GM23338 (cell line): Measurements from ENCODE around the gene ZPBP. TPM values are rescaled to one million over a fixed set of nuclear protein-coding genes. Genes with fewer than 3 reads are reported as not detected.

Experiments
- ATAC-seq: fragments of 200-7000 bp; cut with Tn5 transposase; 3 replicates; pipeline ENCODE4 v1.9.1; 2020
- DNase-seq: peaks from one replicate; pipeline ENCODE4 v3.0.0-alpha.2; 2015; ENCODE audit warnings: low spot score
- H2AFZ ChIP-seq: fragments of 200-600 bp; sonication (generic); 2 replicates; pipeline ENCODE4 v1.8.0; 2016; ENCODE audit warnings: antibody characterized with exemption, mild to moderate bottlenecking, moderate library complexity
- H3F3A ChIP-seq: fragments of 200-600 bp; sonication (generic); replicated peaks from 2 replicates; pipeline ENCODE4 v1.8.0; 2017; ENCODE audit warnings: antibody characterized with exemption, mixed run types, low read depth
- H3K27ac ChIP-seq: fragments of 200-600 bp; sonication (generic); 2 replicates; pipeline ENCODE4 v1.6.1; 2016; ENCODE audit warnings: low read depth
- H3K27me3 ChIP-seq: fragments of 200-600 bp; sonication (generic); 2 replicates; pipeline ENCODE4 v1.8.0; 2016; ENCODE audit warnings: mild to moderate bottlenecking, mixed run types, moderate library complexity; ENCODE audit not compliant: insufficient read depth
- H3K36me3 ChIP-seq: fragments of 200-600 bp; sonication (generic); 2 replicates; pipeline ENCODE4 v1.8.0; 2016; ENCODE audit warnings: mild to moderate bottlenecking; ENCODE audit not compliant: insufficient read depth
- H3K4me1 ChIP-seq: fragments of 200-600 bp; sonication (generic); 2 replicates; pipeline ENCODE4 v1.8.0; 2016; ENCODE audit warnings: mild to moderate bottlenecking, moderate library complexity; ENCODE audit not compliant: insufficient read depth
- H3K4me2 ChIP-seq: fragments of 200-600 bp; sonication (generic); 2 replicates; pipeline ENCODE4 v1.7.1; 2017; ENCODE audit warnings: mixed run types
- H3K4me3 ChIP-seq: fragments of 200-600 bp; sonication (generic); 2 replicates; pipeline ENCODE4 v1.6.1; 2016; ENCODE audit warnings: mixed run types
- H3K79me2 ChIP-seq: fragments of 200-600 bp; sonication (generic); replicated peaks from 2 replicates; pipeline ENCODE4 v1.8.0; 2017; ENCODE audit warnings: mild to moderate bottlenecking; ENCODE audit not compliant: insufficient read depth
- H3K9me2 ChIP-seq: fragments of 200-600 bp; sonication (generic); 2 replicates; pipeline ENCODE4 v1.8.0; 2017; ENCODE audit not compliant: insufficient read depth
- H4K20me1 ChIP-seq: fragments of 200-600 bp; sonication (generic); replicated peaks from 2 replicates; pipeline ENCODE4 v1.8.0; 2017; ENCODE audit warnings: mild to moderate bottlenecking; ENCODE audit not compliant: insufficient read depth
- H3K27ac Mint-ChIP-seq: 2 replicates; pipeline ENCODE4 v1.8.0; 2020; ENCODE audit warnings: inconsistent platforms, mild to moderate bottlenecking, moderate library complexity, mixed read lengths
- H3K27me3 Mint-ChIP-seq: 3 replicates; pipeline ENCODE4 v1.8.0; 2022; ENCODE audit warnings: low read depth, mild to moderate bottlenecking, moderate library complexity, mixed read lengths, inconsistent platforms; ENCODE audit not compliant: insufficient read depth, poor library complexity
- H3K36me3 Mint-ChIP-seq: 3 replicates; pipeline ENCODE4 v1.8.0; 2021; ENCODE audit warnings: low read depth, mild to moderate bottlenecking, inconsistent platforms, moderate library complexity, mixed read lengths
- H3K4me1 Mint-ChIP-seq: 3 replicates; pipeline ENCODE4 v1.8.0; 2020; ENCODE audit warnings: mild to moderate bottlenecking, inconsistent platforms, mixed read lengths
- H3K4me3 Mint-ChIP-seq: 3 replicates; pipeline ENCODE4 v1.8.0; 2021; ENCODE audit warnings: moderate library complexity, mild to moderate bottlenecking, inconsistent platforms, mixed read lengths
- H3K9me3 Mint-ChIP-seq: 3 replicates; pipeline ENCODE4 v1.8.0; 2020; ENCODE audit warnings: moderate library complexity, mild to moderate bottlenecking, inconsistent platforms, mixed read lengths
- CREB1 ChIP-seq: fragments of 250-450 bp; sonication (Bioruptor Pico); IDR thresholded peaks from 2 replicates; pipeline ENCODE4 v1.5.0; 2020; ENCODE audit warnings: low read depth, mild to moderate bottlenecking, moderate library complexity
- CTCF ChIP-seq, 2 experiments: fragments of 200-600 bp in 1 of 2; sonication (generic) in 1 of 2; conservative IDR thresholded peaks; 2 replicates each; pipeline versions ENCODE4 v1.5.1 to v1.6.1; 2016 to 2017; ENCODE audit warnings: antibody characterized with exemption in 2 of 2, low read depth in 2 of 2, mild to moderate bottlenecking in 2 of 2, moderate library complexity in 1 of 2
- EZH2 ChIP-seq: fragments of 200-600 bp; sonication (generic); IDR thresholded peaks from one replicate; pipeline ENCODE4 v1.8.0; 2017; ENCODE audit warnings: antibody characterized with exemption, mild to moderate bottlenecking, low read depth; ENCODE audit not compliant: unreplicated experiment
- JUNB ChIP-seq: IDR thresholded peaks from one replicate; pipeline ENCODE4 v1.6.1; 2016; ENCODE audit warnings: antibody characterized with exemption; ENCODE audit not compliant: unreplicated experiment
- NANOG ChIP-seq: IDR thresholded peaks from 2 replicates; pipeline ENCODE4 v1.6.1; 2016; ENCODE audit warnings: antibody characterized with exemption, borderline replicate concordance
- POLR2AphosphoS5 ChIP-seq: IDR thresholded peaks from 2 replicates; pipeline ENCODE4 v1.6.1; 2016; ENCODE audit warnings: antibody characterized with exemption, low read depth
- ZNF114 ChIP-seq: fragments of 250-450 bp; sonication (Bioruptor Pico); IDR thresholded peaks from 2 replicates; pipeline ENCODE4 v1.5.0; 2020; ENCODE audit warnings: mild to moderate bottlenecking, moderate library complexity
- ZNF331 ChIP-seq: fragments of 250-450 bp; sonication (Bioruptor Pico); IDR thresholded peaks from 2 replicates; pipeline ENCODE4 v1.5.0; 2020; ENCODE audit warnings: low read depth, mild to moderate bottlenecking, moderate library complexity
- polyA plus RNA-seq: library from polyadenylated mRNA; unstranded; fragments of >200 nt; fragmentation: Nextera tagmentation; extraction: Ambion mirVana; gene quantifications from 2 replicates; pipeline ENCODE4 v1.2.1, GENCODE V29; 2016
- total RNA-seq: library from RNA; depleted of rRNA; stranded (reverse); fragments of >200 nt; shearing (Covaris generic); gene quantifications from 2 replicates; pipeline ENCODE4 v1.2.3, GENCODE V29; 2014
- TF ChIP-seq, protein P1 (sequence below): fragments of 250-450 bp; sonication (Bioruptor Pico); IDR thresholded peaks from 2 replicates; pipeline ENCODE4 v1.5.0; 2020; ENCODE audit warnings: mild to moderate bottlenecking, moderate library complexity

ZPBP gene
- total and polyA plus RNA-seq, 2 experiments from 2014 or later: not detected

GRCh38 chr7:50112250-50112649 lies 19.2 kb upstream of the ZPBP start:
- no peaks in the 10 kb centered on the region for H3K27me3 Mint-ChIP-seq

More at GRCh38 chr7:50112250-50112649, 19.2 kb upstream of the ZPBP start:
- no peak overlapping the region for H3K27ac ChIP-seq
- no peak overlapping the region for H3K4me3 Mint-ChIP-seq
- H3K27me3 ChIP-seq: no peaks in the 10 kb centered on the region
- no peak overlapping the region for H3K4me2 ChIP-seq
- H3K4me1 ChIP-seq: no peaks in the 10 kb centered on the region
- no peak overlapping the region for H2AFZ ChIP-seq
- H4K20me1 ChIP-seq: no peaks in the 10 kb centered on the region
- H3F3A ChIP-seq: no peaks in the 10 kb centered on the region
- peaks cover 18% of the 10 kb centered on the region for H3K9me3 Mint-ChIP-seq
- H3K36me3 ChIP-seq: no peaks in the 10 kb centered on the region
- peaks cover 16% of the 10 kb centered on the region for H3K36me3 Mint-ChIP-seq
- no peaks in the 10 kb centered on the region for H3K79me2 ChIP-seq
- ATAC-seq (no peak), DNase-seq (peak; percentile 2)
- H3K4me3 ChIP-seq: no peak overlapping the region
- no peaks in the 10 kb centered on the region; the same call in 1 of the 2 replicates for H3K9me2 ChIP-seq
- H3K4me1 Mint-ChIP-seq: no peaks in the 10 kb centered on the region
- TF ChIP-seq NANOG: no peak
- no peak for TF ChIP-seq CTCF (conservative IDR thresholded peaks at IDR 0.05; ENCODE audit: low read depth in 2 of 2)
- no peak for TF ChIP-seq ZNF114 (CRISPR knock-in tag)
- no peak for TF ChIP-seq JUNB
- TF ChIP-seq, protein P1, sequence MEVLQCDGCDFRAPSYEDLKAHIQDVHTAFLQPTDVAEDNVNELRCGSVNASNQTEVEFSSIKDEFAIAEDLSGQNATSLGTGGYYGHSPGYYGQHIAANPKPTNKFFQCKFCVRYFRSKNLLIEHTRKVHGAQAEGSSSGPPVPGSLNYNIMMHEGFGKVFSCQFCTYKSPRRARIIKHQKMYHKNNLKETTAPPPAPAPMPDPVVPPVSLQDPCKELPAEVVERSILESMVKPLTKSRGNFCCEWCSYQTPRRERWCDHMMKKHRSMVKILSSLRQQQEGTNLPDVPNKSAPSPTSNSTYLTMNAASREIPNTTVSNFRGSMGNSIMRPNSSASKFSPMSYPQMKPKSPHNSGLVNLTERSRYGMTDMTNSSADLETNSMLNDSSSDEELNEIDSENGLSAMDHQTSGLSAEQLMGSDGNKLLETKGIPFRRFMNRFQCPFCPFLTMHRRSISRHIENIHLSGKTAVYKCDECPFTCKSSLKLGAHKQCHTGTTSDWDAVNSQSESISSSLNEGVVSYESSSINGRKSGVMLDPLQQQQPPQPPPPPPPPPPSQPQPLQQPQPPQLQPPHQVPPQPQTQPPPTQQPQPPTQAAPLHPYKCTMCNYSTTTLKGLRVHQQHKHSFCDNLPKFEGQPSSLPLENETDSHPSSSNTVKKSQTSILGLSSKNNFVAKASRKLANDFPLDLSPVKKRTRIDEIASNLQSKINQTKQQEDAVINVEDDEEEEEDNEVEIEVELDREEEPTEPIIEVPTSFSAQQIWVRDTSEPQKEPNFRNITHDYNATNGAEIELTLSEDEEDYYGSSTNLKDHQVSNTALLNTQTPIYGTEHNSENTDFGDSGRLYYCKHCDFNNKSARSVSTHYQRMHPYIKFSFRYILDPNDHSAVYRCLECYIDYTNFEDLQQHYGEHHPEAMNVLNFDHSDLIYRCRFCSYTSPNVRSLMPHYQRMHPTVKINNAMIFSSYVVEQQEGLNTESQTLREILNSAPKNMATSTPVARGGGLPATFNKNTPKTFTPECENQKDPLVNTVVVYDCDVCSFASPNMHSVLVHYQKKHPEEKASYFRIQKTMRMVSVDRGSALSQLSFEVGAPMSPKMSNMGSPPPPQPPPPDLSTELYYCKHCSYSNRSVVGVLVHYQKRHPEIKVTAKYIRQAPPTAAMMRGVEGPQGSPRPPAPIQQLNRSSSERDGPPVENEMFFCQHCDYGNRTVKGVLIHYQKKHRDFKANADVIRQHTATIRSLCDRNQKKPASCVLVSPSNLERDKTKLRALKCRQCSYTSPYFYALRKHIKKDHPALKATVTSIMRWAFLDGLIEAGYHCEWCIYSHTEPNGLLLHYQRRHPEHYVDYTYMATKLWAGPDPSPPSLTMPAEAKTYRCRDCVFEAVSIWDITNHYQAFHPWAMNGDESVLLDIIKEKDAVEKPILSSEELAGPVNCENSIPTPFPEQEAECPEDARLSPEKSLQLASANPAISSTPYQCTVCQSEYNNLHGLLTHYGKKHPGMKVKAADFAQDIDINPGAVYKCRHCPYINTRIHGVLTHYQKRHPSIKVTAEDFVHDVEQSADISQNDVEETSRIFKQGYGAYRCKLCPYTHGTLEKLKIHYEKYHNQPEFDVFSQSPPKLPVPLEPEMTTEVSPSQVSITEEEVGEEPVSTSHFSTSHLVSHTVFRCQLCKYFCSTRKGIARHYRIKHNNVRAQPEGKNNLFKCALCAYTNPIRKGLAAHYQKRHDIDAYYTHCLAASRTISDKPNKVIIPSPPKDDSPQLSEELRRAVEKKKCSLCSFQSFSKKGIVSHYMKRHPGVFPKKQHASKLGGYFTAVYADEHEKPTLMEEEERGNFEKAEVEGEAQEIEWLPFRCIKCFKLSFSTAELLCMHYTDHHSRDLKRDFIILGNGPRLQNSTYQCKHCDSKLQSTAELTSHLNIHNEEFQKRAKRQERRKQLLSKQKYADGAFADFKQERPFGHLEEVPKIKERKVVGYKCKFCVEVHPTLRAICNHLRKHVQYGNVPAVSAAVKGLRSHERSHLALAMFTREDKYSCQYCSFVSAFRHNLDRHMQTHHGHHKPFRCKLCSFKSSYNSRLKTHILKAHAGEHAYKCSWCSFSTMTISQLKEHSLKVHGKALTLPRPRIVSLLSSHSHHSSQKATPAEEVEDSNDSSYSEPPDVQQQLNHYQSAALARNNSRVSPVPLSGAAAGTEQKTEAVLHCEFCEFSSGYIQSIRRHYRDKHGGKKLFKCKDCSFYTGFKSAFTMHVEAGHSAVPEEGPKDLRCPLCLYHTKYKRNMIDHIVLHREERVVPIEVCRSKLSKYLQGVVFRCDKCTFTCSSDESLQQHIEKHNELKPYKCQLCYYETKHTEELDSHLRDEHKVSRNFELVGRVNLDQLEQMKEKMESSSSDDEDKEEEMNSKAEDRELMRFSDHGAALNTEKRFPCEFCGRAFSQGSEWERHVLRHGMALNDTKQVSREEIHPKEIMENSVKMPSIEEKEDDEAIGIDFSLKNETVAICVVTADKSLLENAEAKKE (CRISPR knock-in tag): no peak
- TF ChIP-seq EZH2: no peak
- TF ChIP-seq CREB1: no peak
- no peak for TF ChIP-seq ZNF331 (CRISPR knock-in tag)
- no peak for TF ChIP-seq POLR2AphosphoS5
- H3K27ac Mint-ChIP-seq: no peak overlapping the region
